K562 (cell line): Measurements from ENCODE around the gene SH3BP5. TPM values are rescaled to one million over a fixed set of nuclear protein-coding genes. Genes with fewer than 3 reads are reported as not detected.

ENCODE experiments used
- ATF7 ChIP-seq: fragments of 450-650 bp; IDR thresholded peaks from 2 replicates; pipeline ENCODE4 v1.7.1; 2014; ENCODE audit warnings: mild to moderate bottlenecking, moderate library complexity
- BRCA1 ChIP-seq, 2 experiments: fragments of 450-650 bp in 1 of 2; sonication (generic) in 1 of 2; formaldehyde crosslinking in 1 of 2; IDR thresholded peaks; 2 replicates each; pipeline versions ENCODE4 v1.5.0 to v1.6.1; 2017 to 2020; ENCODE audit warnings: mild to moderate bottlenecking in 1 of 2, missing genetic modification reagents in 1 of 2
- CREM ChIP-seq: IDR thresholded peaks from 2 replicates; pipeline ENCODE4 v1.6.1; 2014; ENCODE audit warnings: antibody characterized with exemption, low read depth
- CTCF ChIP-seq, 3 experiments: IDR thresholded peaks in 2 of 3; conservative IDR thresholded peaks in 1 of 3; 2 replicates each; pipeline ENCODE4 v1.5.1; 2011 to 2012; ENCODE audit warnings: low read length in 3 of 3, mild to moderate bottlenecking in 3 of 3, control low read depth in 2 of 3, improper control_type of control experiment in 1 of 3, inconsistent platforms in 1 of 3, low read depth in 1 of 3, mixed read lengths in 1 of 3, moderate library complexity in 1 of 3; ENCODE audit not compliant: insufficient read depth in 2 of 3
- CXXC5 ChIP-seq: fragments of 250-450 bp; sonication (Bioruptor Pico); IDR thresholded peaks from 2 replicates; pipeline ENCODE4 v1.8.0; 2022; ENCODE audit warnings: inconsistent platforms, mild to moderate bottlenecking, moderate library complexity
- E2F8 ChIP-seq: fragments of 450-650 bp; IDR thresholded peaks from 2 replicates; pipeline ENCODE4 v1.7.1; 2018; ENCODE audit warnings: mild to moderate bottlenecking, low read depth; ENCODE audit not compliant: partially characterized antibody
- HMG20A ChIP-seq: fragments of 450-650 bp; formaldehyde crosslinking; conservative IDR thresholded peaks from 2 replicates; pipeline ENCODE4 v1.4.0; 2020; ENCODE audit warnings: mild to moderate bottlenecking, mixed read lengths
- MAX ChIP-seq: sonication (generic); formaldehyde crosslinking; IDR thresholded peaks from 2 replicates; pipeline ENCODE4 v1.9.0; 2022; ENCODE audit warnings: mild to moderate bottlenecking, missing genetic modification reagents
- MNT ChIP-seq, 2 experiments: fragments of 450-650 bp; conservative IDR thresholded peaks; 2 replicates each; pipeline ENCODE4 v1.6.1; 2017; ENCODE audit warnings: mild to moderate bottlenecking in 2 of 2, moderate library complexity in 2 of 2
- SMARCB1 ChIP-seq: IDR thresholded peaks from 2 replicates; pipeline ENCODE4 v1.6.1; 2011; ENCODE audit warnings: improper control_type of control experiment, low read depth; ENCODE audit not compliant: insufficient read length
- XRCC5 ChIP-seq: fragments of 200-400 bp; formaldehyde crosslinking; IDR thresholded peaks from 2 replicates; pipeline ENCODE4 v1.6.1; 2017; ENCODE audit warnings: low read depth, mild to moderate bottlenecking, low read length
- ZBTB33 ChIP-seq: sonication (generic); formaldehyde crosslinking; IDR thresholded peaks from 2 replicates; pipeline ENCODE4 v1.8.1; 2023; ENCODE audit warnings: mild to moderate bottlenecking, missing genetic modification reagents
- ZC3H4 ChIP-seq: sonication (generic); formaldehyde crosslinking; IDR thresholded peaks from 2 replicates; pipeline ENCODE4 v1.9.0; 2021; ENCODE audit warnings: missing genetic modification reagents, borderline replicate concordance
- ZKSCAN1 ChIP-seq: fragments of 150-350 bp; IDR thresholded peaks from 2 replicates; pipeline ENCODE4 v1.6.1; 2016; ENCODE audit warnings: low read depth, low read length
- ZNF24 ChIP-seq: fragments of 450-650 bp; IDR thresholded peaks from 2 replicates; pipeline ENCODE4 v1.6.1; 2016
- ZNF408 ChIP-seq: fragments of 250-450 bp; sonication (Bioruptor Pico); IDR thresholded peaks from 2 replicates; pipeline ENCODE4 v1.4.0; 2020; ENCODE audit warnings: low read depth, mild to moderate bottlenecking, moderate library complexity
- ZNF444 ChIP-seq: fragments of 250-450 bp; sonication (Bioruptor Pico); IDR thresholded peaks from 2 replicates; pipeline ENCODE4 v1.4.0; 2020; ENCODE audit warnings: mild to moderate bottlenecking, moderate library complexity
- ZNF57 ChIP-seq: fragments of 450-650 bp; formaldehyde crosslinking; IDR thresholded peaks from 2 replicates; pipeline ENCODE4 v1.4.0; 2020; ENCODE audit warnings: mild to moderate bottlenecking, moderate library complexity
- ZNF766 ChIP-seq: fragments of 200-800 bp; sonication (Bioruptor generic); conservative IDR thresholded peaks from 2 replicates; pipeline ENCODE4 v1.6.1; 2016; ENCODE audit warnings: missing genetic modification characterization, missing compliant biosample characterization
- polyA plus RNA-seq, 8 experiments: library from polyadenylated mRNA; depleted of rRNA in 4 of 8; stranded (reverse) in 5 of 8; unstranded in 3 of 8; fragments of >200 nt; fragmentation: Nextera tagmentation in 2 of 8; fragmentation: Illumina TruSeq in 1 of 8; extraction: Ambion mirVana in 2 of 8; extraction: Trizol in 1 of 8; gene quantifications; 2 replicates each; pipeline versions ENCODE4 v1.2.1 to v1.2.3, GENCODE V29; 2011 to 2014; ENCODE audit warnings: inconsistent platforms in 1 of 8, missing spikeins in 1 of 8
- total RNA-seq, 7 experiments: library from RNA; depleted of rRNA in 6 of 7; stranded (reverse); fragments of >200 nt in 6 of 7; fragmentation: Illumina TruSeq in 2 of 7; extraction: Trizol in 2 of 7; gene quantifications; 2 replicates each; pipeline versions ENCODE4 v1.2.1 to v1.2.3, GENCODE V29; 2011 to 2021; ENCODE audit warnings: low replicate concordance in 1 of 7

SH3BP5 gene
- total and polyA plus RNA-seq, 9 of the 15 experiments (the other 6 are each of a cell fraction or from before 2014, with no cell fraction given), result 2.9 to 29.0 (median 14.9) TPM

- TF ChIP-seq ZBTB33 (CRISPR knock-in tag) (0 out of 2 replicates have a peak, but pooled peaks have one; percentile 10), ZKSCAN1 (peak; percentile 35; the same call in 1 of the 2 replicates), BRCA1 (IDR thresholded peaks at IDR 0.05) (no peak), BRCA1 (CRISPR knock-in tag; IDR thresholded peaks at IDR 0.05) (0 out of 2 replicates have a peak, but pooled peaks have one; percentile 44), CTCF (IDR thresholded peaks at IDR 0.05 in 2 of 3, conservative IDR thresholded peaks at IDR 0.05 in 1 of 3; ENCODE audit: insufficient read depth in 2 of 3, low read depth in 1 of 3, low read length in 3 of 3) (peak; percentile 97 to 99 (median 99)), CREM (peak; percentile 78; the same call in 1 of the 2 replicates), ZNF408 (CRISPR knock-in tag) (no peak), E2F8 (no peak), CXXC5 (CRISPR knock-in tag) (peak; percentile 73), ZNF24 (peak; percentile 38; the same call in 1 of the 2 replicates), ZNF766 (CRISPR knock-in tag) (no peak), ATF7 (0 out of 2 replicates have a peak, but pooled peaks have one; percentile 36), ZC3H4 (CRISPR knock-in tag) (no peak), XRCC5 (0 out of 2 replicates have a peak, but pooled peaks have one; percentile 61), SMARCB1 (no peak), ZNF57 (CRISPR knock-in tag) (no peak), ZNF444 (CRISPR knock-in tag) (no peak), MAX (CRISPR knock-in tag) (peak; percentile 16; the same call in 1 of the 2 replicates), MNT (conservative IDR thresholded peaks at IDR 0.05) (peak in 1 of 2 experiments; percentile 18; a peak in 1 of 4 replicates), HMG20A (no peak)
Observed at GRCh38 chr3:15268033-15268631, 64.3 kb downstream of the SH3BP5 start (continued).
